C1 segment of cervical spinal cord (tissue), 14 donors: ENCODE data around the gene C1orf226.
"Not testable (repeated sequence)": the region's sequence is repeated elsewhere in the genome, so short reads cannot be mapped to it uniquely, and the experiment has no call there.

Experiments
- DNase-seq, 14 donors: peaks; one replicate each; lab custom pipeline; 2025; lab: John Stamatoyannopoulos, UW

Gene C1orf226

GRCh38 chr1:162405800-162406199, 24.3 kb downstream of the C1orf226 start:
- no peak for DNase-seq

GRCh38 chr1:162406811-162407210, 25.3 kb downstream of the C1orf226 start:
- DNase-seq, result no peak

- DNase-seq, result no peak
Observed at GRCh38 chr1:162407539-162407938, 26.0 kb downstream of the C1orf226 start.

GRCh38 chr1:162412002-162412401, 30.5 kb downstream of the C1orf226 start, which contains the start of gene SH2D1B:
TSS of gene SH2D1B (minus strand) at chr1:162412136. CDS start at chr1:162412016, 120 bp downstream.
- no peak for DNase-seq

GRCh38 chr1:162416215-162416614, 34.7 kb downstream of the C1orf226 start:
- DNase-seq, result no peak

- no peak for DNase-seq
Observed at GRCh38 chr1:162416909-162417308, 35.4 kb downstream of the C1orf226 start.

- no peak for DNase-seq
Observed at GRCh38 chr1:162417650-162418049, 36.1 kb downstream of the C1orf226 start.

GRCh38 chr1:162418584-162418983, 37.1 kb downstream of the C1orf226 start:
- DNase-seq, result not testable (repeated sequence)

GRCh38 chr1:162419450-162419931, 38.0 kb downstream of the C1orf226 start:
- DNase-seq, result not testable (repeated sequence)

- DNase-seq, result no peak
Observed at GRCh38 chr1:162420120-162420519, 38.6 kb downstream of the C1orf226 start.

- no peak for DNase-seq
Observed at GRCh38 chr1:162421258-162422164, 40.0 kb downstream of the C1orf226 start.

- no peak for DNase-seq
Observed at GRCh38 chr1:162422662-162423375, 41.3 kb downstream of the C1orf226 start.

- no peak for DNase-seq
Observed at GRCh38 chr1:162430583-162430982, 49.1 kb downstream of the C1orf226 start.

GRCh38 chr1:162432977-162433713, 51.6 kb downstream of the C1orf226 start:
- DNase-seq, result not testable (repeated sequence)
